ENCODE results near the gene MRPL55. TPM values are rescaled to one million over a fixed set of nuclear protein-coding genes. Genes with fewer than 3 reads are reported as not detected.

The MRPL55 gene
- total RNA-seq, 3 donors from 2014 or later (not counting 1 experiment from before 2014, with no cell fraction given): 50.0 to 70.6 (median 64.1) TPM

- intact Hi-C loops (cut with micrococcal nuclease): no loop called here
- H3K27ac Mint-ChIP-seq: peak overlapping the region in 1 of 2 donors; percentile 4
- no peaks in the 10 kb centered on the region for H3K27me3 ChIP-seq (ENCODE audit: control insufficient read depth, insufficient read depth, low read length)
- H3K36me3 ChIP-seq (ENCODE audit: control insufficient read depth, insufficient read depth, low read length): peaks cover 14% of the 10 kb centered on the region
- no peaks in the 10 kb centered on the region for H3K9me3 Mint-ChIP-seq
- no peak overlapping the region for H3K4me3 ChIP-seq (ENCODE audit: low read length)
- ATAC-seq (no peak), DNase-seq (no peak)
- no peaks in the 10 kb centered on the region for H3K36me3 Mint-ChIP-seq
- peak overlapping the region; percentile 63 for H3K4me3 Mint-ChIP-seq
- no peak overlapping the region for H3K27ac ChIP-seq (ENCODE audit: low read length)
- peaks cover 43% of the 10 kb centered on the region for H3K4me1 ChIP-seq (ENCODE audit: control insufficient read depth, insufficient read depth, low read length)
- no peaks in the 10 kb centered on the region for H3K9me3 ChIP-seq (ENCODE audit: control insufficient read depth, insufficient read depth, low read length)
- no peak for TF ChIP-seq CTCF (IDR thresholded peaks at IDR 0.05)
- no peaks in the 10 kb centered on the region for H3K27me3 Mint-ChIP-seq (ENCODE audit: low read depth in 2 of 2)
- 96% methylated on average over 9 of the region's 9 CpGs for WGBS (ENCODE audit: insufficient coverage)
- peaks cover 24 to 34% of the 10 kb centered on the region in 2 donors for H3K4me1 Mint-ChIP-seq
These were observed 2.4 kb downstream of the MRPL55 start for GRCh38 chr1:228106800-228107054.

GRCh38 chr1:228105996-228106799 lies 2.9 kb downstream of the MRPL55 start:
- Mint-ChIP-seq H3K9me3 (no peaks in the 10 kb centered on the region), H3K27me3 (ENCODE audit: low read depth in 2 of 2) (no peaks in the 10 kb centered on the region), H3K27ac (peak overlapping the region in 1 of 2 donors; percentile 4), H3K36me3 (no peaks in the 10 kb centered on the region), H3K4me1 (peaks cover 27 to 39% of the 10 kb centered on the region in 2 donors), H3K4me3 (peak overlapping the region; percentile 9)
- H3K9me3 ChIP-seq (ENCODE audit: control insufficient read depth, insufficient read depth, low read length): no peaks in the 10 kb centered on the region
- peak in 1 of 2 donors; percentile 10 for DNase-seq
- WGBS (ENCODE audit: insufficient coverage): 91% methylated on average over 8 of the region's 8 CpGs
- no peak overlapping the region for H3K27ac ChIP-seq (ENCODE audit: low read length)
- ATAC-seq: no peak
- no peak overlapping the region for H3K4me3 ChIP-seq (ENCODE audit: low read length)
- TF ChIP-seq CTCF (IDR thresholded peaks at IDR 0.05): no peak
- no peaks in the 10 kb centered on the region for H3K27me3 ChIP-seq (ENCODE audit: control insufficient read depth, insufficient read depth, low read length)
- peaks cover 14% of the 10 kb centered on the region for H3K36me3 ChIP-seq (ENCODE audit: control insufficient read depth, insufficient read depth, low read length)
- intact Hi-C loops (cut with micrococcal nuclease): no loop called here
- H3K4me1 ChIP-seq (ENCODE audit: control insufficient read depth, insufficient read depth, low read length): peaks cover 48% of the 10 kb centered on the region

GRCh38 chr1:228105270-228105995 lies 3.7 kb downstream of the MRPL55 start:
- Mint-ChIP-seq H3K36me3 (no peaks in the 10 kb centered on the region), H3K4me1 (peaks cover 29 to 41% of the 10 kb centered on the region in 2 donors), H3K4me3 (peak overlapping the region; percentile 9), H3K9me3 (no peaks in the 10 kb centered on the region), H3K27ac (no peak overlapping the region), H3K27me3 (ENCODE audit: low read depth in 2 of 2) (no peaks in the 10 kb centered on the region)
- intact Hi-C loops (cut with micrococcal nuclease): no loop called here
- DNase-seq (no peak), ATAC-seq (no peak)
- WGBS (ENCODE audit: insufficient coverage): 95% methylated on average over 9 of the region's 9 CpGs
- Histone ChIP-seq H3K4me1 (ENCODE audit: control insufficient read depth, insufficient read depth, low read length) (peaks cover 52% of the 10 kb centered on the region), H3K27me3 (ENCODE audit: control insufficient read depth, insufficient read depth, low read length) (no peaks in the 10 kb centered on the region), H3K9me3 (ENCODE audit: control insufficient read depth, insufficient read depth, low read length) (no peaks in the 10 kb centered on the region), H3K27ac (ENCODE audit: low read length) (no peak overlapping the region), H3K4me3 (ENCODE audit: low read length) (no peak overlapping the region), H3K36me3 (ENCODE audit: control insufficient read depth, insufficient read depth, low read length) (peaks cover 16% of the 10 kb centered on the region)
- TF ChIP-seq CTCF (IDR thresholded peaks at IDR 0.05): no peak

All from natural killer cell (primary cell).